A549 (cell line): ENCODE data around the gene NR2E3. TPM values are rescaled to one million over a fixed set of nuclear protein-coding genes. Genes with fewer than 3 reads are reported as not detected.

ENCODE experiments used
- ATAC-seq, 2 experiments: fragments of 200-7000 bp in 1 of 2; fragments of >200 bp in 1 of 2; cut with Nextera tagmentation in 1 of 2; cut with Tn5 transposase in 1 of 2; 3 replicates each; pipeline versions ENCODE4 v1.8.0 to v1.9.1; 2018 to 2020; ENCODE audit warnings: mild to moderate bottlenecking in 1 of 2, moderate library complexity in 1 of 2
- CTCF ChIA-PET: fragments of 300-600 bp; sonication (Branson Sonifier 250); formaldehyde crosslinking; extraction: SDS; loops from one replicate; lab custom pipeline; 2021; ENCODE audit warnings: antibody characterized with exemption, inconsistent platforms; lab: Yijun Ruan, JAX
- POLR2A ChIA-PET: fragments of 350-600 bp; formaldehyde crosslinking; extraction: SDS; loops from one replicate; lab custom pipeline; 2021; ENCODE audit warnings: antibody characterized with exemption, inconsistent platforms; lab: Yijun Ruan, JAX
- DNase-seq, 2 experiments: peaks; one replicate each; pipeline versions ENCODE4 v3.0.0 to v3.0.0-alpha.2; 2011 to 2016; ENCODE audit warnings: low read depth in 1 of 2, low spot score in 1 of 2
- FAIRE-seq: peaks from 2 replicates; lab custom pipeline; 2011; peaks lifted over from hg19 to GRCh38; lab: Jason Lieb, UNC
- H3K27ac ChIP-seq, 2 experiments: fragments of >200 bp; sonication (Bioruptor Twin); formaldehyde crosslinking; 3 replicates each; pipeline ENCODE4 v1.5.1; 2016 to 2017
- H3K4me1 ChIP-seq: fragments of >200 bp; sonication (Bioruptor Twin); formaldehyde crosslinking; 3 replicates; pipeline ENCODE4 v1.6.1; 2016
- H3K4me2 ChIP-seq: fragments of >200 bp; sonication (Bioruptor Twin); formaldehyde crosslinking; 3 replicates; pipeline ENCODE4 v1.6.1; 2016
- H3K4me3 ChIP-seq: fragments of >200 bp; sonication (Bioruptor Twin); formaldehyde crosslinking; 3 replicates; pipeline ENCODE4 v1.5.1; 2016
- H3K9me3 ChIP-seq: fragments of >200 bp; sonication (Bioruptor Twin); formaldehyde crosslinking; 3 replicates; pipeline ENCODE4 v1.6.1; 2016
- BHLHE40 ChIP-seq: IDR thresholded peaks from 2 replicates; pipeline ENCODE4 v1.6.1; 2012; ENCODE audit warnings: low read depth, low read length, inconsistent platforms
- CEBPB ChIP-seq, 2 experiments: fragments of >200 bp in 1 of 2; sonication (Bioruptor Twin) in 1 of 2; formaldehyde crosslinking in 1 of 2; IDR thresholded peaks; 2 replicates each; pipeline ENCODE4 v1.6.1; 2012 to 2016
- CHD2 ChIP-seq: fragments of 150-350 bp; IDR thresholded peaks from 2 replicates; pipeline ENCODE4 v1.6.1; 2014; ENCODE audit warnings: low read length; ENCODE audit not compliant: partially characterized antibody
- CTCF ChIP-seq: fragments of >200 bp; sonication (Bioruptor Twin); formaldehyde crosslinking; IDR thresholded peaks from 3 replicates; pipeline ENCODE4 v1.5.1; 2016
- ESRRA ChIP-seq: fragments of 150-350 bp; IDR thresholded peaks from 2 replicates; pipeline ENCODE4 v1.6.1; 2014; ENCODE audit warnings: mild to moderate bottlenecking, low read length, borderline replicate concordance
- FOSL2 ChIP-seq, 2 experiments: fragments of 450-650 bp in 1 of 2; fragments of >200 bp in 1 of 2; sonication (Bioruptor Twin) in 1 of 2; formaldehyde crosslinking; IDR thresholded peaks; 2 replicates each; pipeline versions ENCODE4 v1.5.0 to v1.6.1; 2016 to 2020; ENCODE audit warnings: mild to moderate bottlenecking in 1 of 2, moderate library complexity in 1 of 2
- HMGXB4 ChIP-seq: fragments of 250-450 bp; sonication (Bioruptor Pico); IDR thresholded peaks from 2 replicates; pipeline ENCODE4 v1.5.0; 2021; ENCODE audit warnings: mild to moderate bottlenecking, moderate library complexity, borderline replicate concordance
- HOXB13 ChIP-seq: fragments of 250-450 bp; sonication (Bioruptor Pico); IDR thresholded peaks from 2 replicates; pipeline ENCODE4 v1.5.0; 2020; ENCODE audit warnings: low read depth, mild to moderate bottlenecking, moderate library complexity
- KDM1A ChIP-seq: fragments of 200-600 bp; sonication (generic); IDR thresholded peaks from 2 replicates; pipeline ENCODE4 v1.6.1; 2016; ENCODE audit warnings: low read depth, mild to moderate bottlenecking
- NR3C1 ChIP-seq: fragments of >200 bp; sonication (Bioruptor Twin); formaldehyde crosslinking; IDR thresholded peaks from 3 replicates; pipeline ENCODE4 v1.6.1; 2017
- PBX3 ChIP-seq: IDR thresholded peaks from 2 replicates; pipeline ENCODE4 v1.6.1; 2012
- PHF8 ChIP-seq: fragments of 200-600 bp; sonication (generic); IDR thresholded peaks from 2 replicates; pipeline ENCODE4 v1.6.1; 2016; ENCODE audit warnings: low read depth, mild to moderate bottlenecking, antibody characterized with exemption, moderate library complexity, borderline replicate concordance
- RARB ChIP-seq: fragments of 250-450 bp; sonication (Bioruptor Pico); IDR thresholded peaks from 2 replicates; pipeline ENCODE4 v1.8.0; 2021; ENCODE audit warnings: mild to moderate bottlenecking, moderate library complexity
- REST ChIP-seq: fragments of 200-600 bp; sonication (generic); IDR thresholded peaks from 2 replicates; pipeline ENCODE4 v1.6.1; 2016; ENCODE audit warnings: antibody characterized with exemption, mild to moderate bottlenecking, moderate library complexity
- SMC3 ChIP-seq: fragments of >200 bp; sonication (Bioruptor Twin); formaldehyde crosslinking; IDR thresholded peaks from 3 replicates; pipeline ENCODE4 v1.6.1; 2018; ENCODE audit warnings: inconsistent platforms
- SREBF2 ChIP-seq: fragments of 450-650 bp; IDR thresholded peaks from 2 replicates; pipeline ENCODE4 v1.6.1; 2014; ENCODE audit warnings: mild to moderate bottlenecking, moderate library complexity
- TFCP2L1 ChIP-seq: fragments of 250-450 bp; sonication (Bioruptor Pico); IDR thresholded peaks from 2 replicates; pipeline ENCODE4 v1.5.0; 2021; ENCODE audit warnings: mild to moderate bottlenecking
- TP53 ChIP-seq: fragments of 250-450 bp; sonication (Bioruptor Pico); IDR thresholded peaks from 2 replicates; pipeline ENCODE4 v1.5.0; 2021; ENCODE audit warnings: mild to moderate bottlenecking, moderate library complexity
- USF2 ChIP-seq: fragments of 450-650 bp; IDR thresholded peaks from 2 replicates; pipeline ENCODE4 v1.6.1; 2014; ENCODE audit warnings: antibody characterized with exemption
- WGBS: methylation state at CpG from one replicate; pipeline ENCODE4 v1.1.6; 2017; ENCODE audit errors: missing lambda C conversion rate; 5-methylcytosine and 5-hydroxymethylcytosine counted together
- polyA plus RNA-seq, 4 experiments: library from polyadenylated mRNA; depleted of rRNA in 3 of 4; stranded (reverse); fragments of >200 nt; fragmentation: RNase III in 1 of 4; extraction: RNeasy Plus Mini Kit Qiagen cat#74134 plus additional on column Dnase treatment in 1 of 4; gene quantifications; 2 replicates in 3 of 4; 3 replicates in 1 of 4; pipeline ENCODE4 v1.2.3, GENCODE V29; 2011 to 2017
- TF ChIP-seq, protein P1 (sequence below): fragments of >200 bp; sonication (Bioruptor Twin); formaldehyde crosslinking; IDR thresholded peaks from 2 replicates; pipeline ENCODE4 v1.6.1; 2016

Gene NR2E3
- polyA plus RNA-seq, 2 of the 4 experiments (the other 2 are of a cell fraction), result 0.13 to 0.79 TPM

DNA sequence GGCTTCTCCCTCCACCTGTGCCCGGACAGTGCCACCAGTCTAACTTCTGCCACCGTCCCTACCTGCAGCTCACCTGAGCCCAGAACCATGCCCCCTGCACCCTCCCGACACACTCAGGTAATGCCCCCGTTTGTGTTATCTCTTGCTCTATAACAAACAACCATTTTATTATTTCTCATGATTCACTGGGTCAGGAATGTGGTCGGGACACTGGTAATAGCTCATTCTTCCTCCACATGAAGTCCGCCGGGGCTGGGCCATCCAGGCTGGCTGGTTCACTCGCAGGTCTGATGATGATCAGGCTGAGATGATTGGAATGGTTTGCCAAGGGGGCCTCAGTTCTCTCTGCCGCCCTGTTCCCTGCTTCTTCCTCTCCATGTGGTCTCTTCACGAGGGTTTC, 20.3 kb upstream of the NR2E3 start:
- H3K4me3 ChIP-seq, result no peak overlapping the region
- WGBS, result 55% methylated on average over 10 of the region's 10 CpGs
- no peaks in the 10 kb centered on the region for H3K9me3 ChIP-seq
- DNase-seq (peak in 1 of 2 experiments; percentile 54), FAIRE-seq (no peak), ATAC-seq (peak; percentile 48 to 70; a peak in 4 of 6 replicates)
- CTCF ChIA-PET, result interaction anchor here (1.0 to 10.0 kb wide), 7 partner anchors 10 to 366 kb away, joined by 3 to 119 read pairs (median 9); no protein-coding TSS in a partner anchor
- peaks cover 32% of the 10 kb centered on the region for H3K4me1 ChIP-seq
- TF ChIP-seq HOXB13 (CRISPR knock-in tag) (no peak), FOSL2 (IDR thresholded peaks at IDR 0.05) (no peak), FOSL2 (CRISPR knock-in tag; IDR thresholded peaks at IDR 0.05) (0 out of 2 replicates have a peak, but pooled peaks have one; percentile 10)
- peak overlapping the region; percentile 25; the same call in 2 of the 3 replicates for H3K4me2 ChIP-seq
- peak overlapping the region; percentile 64 to 83 for H3K27ac ChIP-seq
- POLR2A ChIA-PET, result interaction anchor here (0.6 kb wide), 1 partner anchor 47 kb away, joined by 3 read pairs; no protein-coding TSS in a partner anchor

DNA sequence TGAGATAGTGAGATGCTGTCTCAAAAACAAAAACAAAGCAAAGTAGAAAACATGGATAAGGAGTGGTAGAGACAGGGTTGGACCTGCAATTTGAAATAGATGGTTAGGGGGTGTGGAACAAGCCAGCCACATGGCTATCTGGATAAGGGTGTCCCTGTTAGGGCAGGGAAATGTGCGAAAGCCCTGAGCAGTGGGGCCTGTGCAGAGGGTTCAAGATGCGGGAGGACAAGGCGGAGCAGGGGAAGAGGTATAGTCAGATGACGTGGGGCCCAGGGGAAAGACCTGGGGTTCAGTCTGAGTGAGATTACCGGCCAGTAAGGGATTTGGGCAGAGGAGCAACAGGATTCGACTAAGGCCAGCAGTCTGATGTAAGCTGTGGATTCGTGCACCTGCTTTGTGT, 18.4 kb upstream of the NR2E3 start:
- Histone ChIP-seq H3K27ac (peak overlapping the region; percentile 64 to 83), H3K9me3 (no peaks in the 10 kb centered on the region), H3K4me3 (no peak overlapping the region), H3K4me2 (no peak overlapping the region), H3K4me1 (peaks cover 32% of the 10 kb centered on the region)
- ATAC-seq (no peak), FAIRE-seq (no peak), DNase-seq (no peak)
- 93% methylated on average over 7 of the region's 7 CpGs for WGBS
- TF ChIP-seq REST, result no peak
- no peak for TF ChIP-seq ESRRA
- TF ChIP-seq CHD2, result no peak
- TF ChIP-seq BHLHE40, result no peak
- no peak for TF ChIP-seq PBX3
- TF ChIP-seq, protein P1, sequence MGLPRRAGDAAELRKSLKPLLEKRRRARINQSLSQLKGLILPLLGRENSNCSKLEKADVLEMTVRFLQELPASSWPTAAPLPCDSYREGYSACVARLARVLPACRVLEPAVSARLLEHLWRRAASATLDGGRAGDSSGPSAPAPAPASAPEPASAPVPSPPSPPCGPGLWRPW, result no peak
- TF ChIP-seq SMC3, result no peak
- no peak for TF ChIP-seq SREBF2
- ChIA-PET CTCF (interaction anchor here (6.3 to 10.0 kb wide), 2 partner anchors 8 to 39 kb away, joined by 63 to 119 read pairs; no protein-coding TSS in a partner anchor), POLR2A (interaction anchor here (1.2 kb wide), 1 partner anchor 48 kb away, joined by 3 read pairs; no protein-coding TSS in a partner anchor)

DNA sequence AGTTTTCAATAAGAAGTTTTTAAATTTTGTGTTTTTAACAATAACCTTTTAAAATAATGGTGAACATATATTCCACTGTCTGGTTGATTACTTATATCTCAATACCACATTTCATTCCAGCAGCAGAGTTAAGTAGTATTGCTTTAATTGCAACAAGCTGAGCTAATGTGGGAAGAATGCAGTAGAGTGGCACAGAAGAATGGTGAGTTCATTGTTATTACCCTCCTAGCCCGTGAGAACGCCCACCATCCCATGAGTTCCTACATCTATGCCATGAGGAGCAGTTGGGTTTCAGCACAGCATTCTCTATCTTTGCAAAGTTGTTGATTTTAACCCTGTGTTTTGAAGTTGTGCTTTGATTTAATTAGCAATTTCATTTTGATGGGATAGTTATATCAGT, 17.8 kb upstream of the NR2E3 start:
- TF ChIP-seq HMGXB4 (CRISPR knock-in tag), result no peak
- TF ChIP-seq PHF8, result no peak
- TF ChIP-seq USF2, result no peak
- no peak for TF ChIP-seq HOXB13 (CRISPR knock-in tag)
- TF ChIP-seq CTCF, result no peak
- no peak for TF ChIP-seq TFCP2L1
- no peak for TF ChIP-seq RARB (CRISPR knock-in tag)
- no peak for TF ChIP-seq NR3C1
- no peak for TF ChIP-seq CEBPB (IDR thresholded peaks at IDR 0.05)
- no peak for TF ChIP-seq KDM1A
- no peak for TF ChIP-seq CHD2
- TF ChIP-seq TP53 (CRISPR knock-in tag), result no peak
- TF ChIP-seq, all 56 proteins: peak for 0
- ATAC-seq (no peak), DNase-seq (peak in 1 of 2 experiments; percentile 46), FAIRE-seq (peak; percentile 49)
- peaks cover 32% of the 10 kb centered on the region for H3K4me1 ChIP-seq
- POLR2A ChIA-PET, result no interaction called here
- no peak overlapping the region for H3K4me3 ChIP-seq
- CTCF ChIA-PET, result interaction anchor here (0.6 to 10.0 kb wide), 3 partner anchors 8 to 48 kb away, joined by 3 to 119 read pairs (median 63); no protein-coding TSS in a partner anchor
- no peaks in the 10 kb centered on the region for H3K9me3 ChIP-seq
- H3K4me2 ChIP-seq, result 0 out of 3 replicates have a peak overlapping the region, but pooled peaks have one; percentile 20
- 46% methylated on average over 2 of the region's 2 CpGs for WGBS
- peak overlapping the region; percentile 64 to 83; a peak in 4 of 6 replicates for H3K27ac ChIP-seq
